Posterior vena cava (tissue), 2 donors: Measurements from ENCODE around the gene PRDM16. TPM values are rescaled to one million over a fixed set of nuclear protein-coding genes. Genes with fewer than 3 reads are reported as not detected.

Source experiments
- DNase-seq: peaks from one replicate; pipeline ENCODE4 v3.0.0-alpha.2; 2020; ENCODE audit warnings: low spot score
- intact Hi-C, 2 donors: fragments of 100-400 bp; cut with DNase I; formaldehyde crosslinking; loops; one replicate each; pipeline versions ENCODE4 v1.14.1 to v1.14.2; 2022 to 2023
- total RNA-seq, 2 donors: library from RNA; stranded (reverse); fragmentation: NEBNext Ultra II Directional; extraction: Animal tissue kit (Norgen Biotek cat#: 25700); gene quantifications; one replicate each; pipeline ENCODE4 v1.2.1, GENCODE V29; 2021
- donor health status: DM: yes; HTN: yes; CAD: no.
- donor health status: DM: yes; HTN: yes; CAD: no.

Gene PRDM16
- total RNA-seq, 2 donors from 2014 or later, result 15.8 to 21.1 TPM

DNA sequence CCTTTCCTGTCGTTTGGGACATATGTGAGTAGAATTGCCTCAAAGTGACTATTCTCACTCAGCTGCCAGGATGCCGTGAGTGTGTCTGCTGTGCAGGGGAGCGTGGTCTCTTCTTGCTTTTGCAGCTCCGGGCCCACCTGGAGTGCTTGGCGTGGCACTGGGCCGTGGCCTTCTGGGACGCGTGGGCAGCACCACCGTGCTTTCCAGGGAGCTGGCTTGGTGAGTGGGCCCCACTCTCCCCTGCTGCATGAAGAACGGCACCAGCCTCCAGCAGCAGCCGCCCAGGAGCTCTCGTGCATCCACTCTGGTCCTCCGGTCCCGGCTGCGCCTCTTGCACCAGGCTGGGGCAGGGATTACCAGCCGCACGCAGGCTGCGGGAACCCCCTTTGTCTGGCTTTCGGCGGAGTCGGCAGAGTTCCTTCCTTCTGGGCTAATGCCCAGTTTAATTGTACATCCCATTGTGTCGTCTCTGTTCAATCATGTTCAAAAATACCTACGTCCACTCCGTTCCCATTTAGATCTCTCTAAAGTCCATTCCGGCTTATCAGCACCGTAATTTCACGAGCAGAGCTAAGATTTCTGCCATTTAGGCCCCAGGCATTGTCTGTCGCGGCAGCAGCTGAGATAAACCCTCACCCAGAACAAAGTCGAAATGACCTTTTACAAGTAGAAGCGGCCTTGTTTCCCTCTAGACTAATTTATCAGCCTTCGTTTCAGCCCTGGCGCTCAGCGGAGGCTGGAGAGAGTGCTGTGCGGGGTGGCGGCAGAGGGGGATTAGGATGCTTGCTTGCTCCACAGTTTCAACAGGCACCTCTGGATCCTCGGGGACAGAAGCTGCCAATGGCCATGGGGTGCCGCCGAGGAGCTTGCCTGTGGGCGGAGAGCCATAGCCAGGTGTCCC is 129.6 kb downstream of the PRDM16 start:
- DNase-seq, result no peak
- intact Hi-C loops, result no loop called here

DNA sequence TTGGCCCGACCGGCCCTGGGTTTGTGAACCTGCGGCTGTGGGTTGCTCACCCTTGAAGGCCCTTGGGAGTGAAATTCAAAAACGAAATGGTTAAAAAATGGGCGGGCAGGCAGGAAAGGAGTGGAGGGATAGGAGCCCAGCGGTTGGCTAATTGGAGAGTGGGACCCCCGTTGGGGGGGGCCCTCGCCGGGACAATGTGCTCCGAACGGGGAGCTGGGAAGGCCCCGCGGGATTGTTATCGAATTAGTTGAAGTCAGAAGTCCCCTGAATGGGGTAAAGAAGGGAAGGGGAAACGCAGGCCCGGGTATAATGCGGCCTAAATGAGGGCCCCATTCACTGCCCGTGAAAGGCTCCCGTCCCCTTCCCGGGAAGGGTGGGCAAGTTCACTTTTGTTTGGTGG is 135.7 kb downstream of the PRDM16 start:
- DNase-seq, result no peak
- intact Hi-C loops, result no loop called here

DNA sequence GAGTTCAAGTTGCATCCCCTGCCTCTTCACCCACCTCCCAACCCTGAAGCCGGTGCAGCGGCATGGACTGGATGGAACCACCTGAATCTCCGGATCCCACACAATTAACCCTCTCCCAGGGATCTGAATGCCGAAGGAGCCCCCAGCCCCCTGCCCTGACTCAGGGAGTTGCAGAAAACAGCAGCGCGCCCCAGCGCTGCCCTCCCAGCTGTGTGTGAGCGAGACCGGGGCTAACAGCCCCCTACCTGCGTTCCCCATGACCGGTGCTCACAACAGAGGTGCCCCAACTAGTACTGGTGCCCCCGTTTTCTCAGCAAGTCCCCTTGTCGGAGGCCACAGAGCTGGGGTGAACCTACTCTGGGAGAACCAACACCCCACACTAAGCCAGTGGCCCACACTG is 136.8 kb downstream of the PRDM16 start:
- no peak for DNase-seq
- intact Hi-C loops, result no loop called here

DNA sequence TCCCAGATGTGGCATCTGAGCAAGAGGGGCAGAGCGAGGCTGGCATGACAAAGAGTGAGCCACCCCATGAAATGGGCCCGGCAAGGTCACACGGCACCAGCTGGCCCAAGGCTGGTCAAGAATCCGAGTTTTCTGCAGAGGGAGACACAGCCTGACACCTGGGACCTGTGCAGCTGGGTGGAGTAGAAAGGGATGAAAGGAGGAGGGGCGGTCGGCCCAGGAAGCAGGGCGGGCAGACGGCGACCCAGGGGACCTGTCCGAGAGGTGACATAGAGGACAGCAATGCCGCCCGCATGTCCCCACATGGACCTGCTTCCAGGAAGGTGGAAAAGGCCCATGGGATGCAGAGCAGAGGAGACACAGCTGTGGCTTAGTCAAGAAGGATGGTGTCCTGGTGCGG is 137.7 kb downstream of the PRDM16 start:
- intact Hi-C loops, result no loop called here
- DNase-seq, result no peak

DNA sequence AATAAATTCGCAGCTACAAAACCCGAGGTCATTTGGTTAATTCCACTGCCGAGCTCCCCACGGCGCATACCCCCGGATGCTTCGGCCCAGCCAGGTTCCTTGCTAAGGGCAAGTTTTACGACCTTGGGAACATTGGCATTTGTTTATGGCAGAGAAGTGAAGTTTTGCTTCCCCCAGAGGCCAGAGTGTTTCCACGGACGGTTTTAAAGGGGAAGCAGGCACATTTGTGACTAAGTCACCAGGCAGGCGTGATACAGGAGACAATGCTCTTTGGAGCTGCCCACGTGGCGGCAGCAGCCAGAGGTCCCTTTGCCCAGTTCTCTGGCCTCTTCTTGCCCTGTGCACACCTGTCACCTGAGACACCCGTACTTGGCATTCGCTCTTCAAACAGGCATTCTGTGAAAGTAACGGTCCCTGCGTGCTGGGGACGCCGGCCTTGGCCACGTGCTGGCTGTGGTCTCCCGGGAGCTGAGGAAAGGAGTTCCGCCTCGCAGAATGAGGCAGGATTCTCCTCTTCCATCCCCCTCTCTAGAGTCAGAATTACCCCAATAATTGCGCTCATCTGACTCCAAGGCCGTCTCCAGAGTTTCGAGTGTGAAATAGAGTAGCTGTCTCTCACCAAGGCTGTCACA is 138.3 kb downstream of the PRDM16 start:
- no peak for DNase-seq
- intact Hi-C loops, result no loop called here

DNA sequence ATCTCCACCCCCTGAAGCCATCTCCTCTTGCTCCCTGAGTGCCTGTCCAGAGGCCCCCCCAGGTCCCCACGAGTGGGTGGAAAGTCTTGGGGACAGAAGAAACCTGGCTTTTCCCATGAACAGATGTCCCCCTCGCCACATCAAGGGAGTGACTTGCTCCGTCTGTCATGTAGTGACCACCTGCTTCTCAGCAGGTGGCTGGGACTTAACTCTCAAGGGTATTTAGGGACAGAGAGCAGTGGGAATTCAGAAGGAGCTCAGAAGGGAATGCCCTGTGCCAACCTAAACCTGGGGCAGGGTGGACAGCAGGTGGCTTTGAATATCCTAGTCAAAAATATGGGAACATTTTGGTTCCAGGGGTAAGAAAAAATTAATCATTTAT is 139.8 kb downstream of the PRDM16 start:
- intact Hi-C loops, result no loop called here
- no peak for DNase-seq

DNA sequence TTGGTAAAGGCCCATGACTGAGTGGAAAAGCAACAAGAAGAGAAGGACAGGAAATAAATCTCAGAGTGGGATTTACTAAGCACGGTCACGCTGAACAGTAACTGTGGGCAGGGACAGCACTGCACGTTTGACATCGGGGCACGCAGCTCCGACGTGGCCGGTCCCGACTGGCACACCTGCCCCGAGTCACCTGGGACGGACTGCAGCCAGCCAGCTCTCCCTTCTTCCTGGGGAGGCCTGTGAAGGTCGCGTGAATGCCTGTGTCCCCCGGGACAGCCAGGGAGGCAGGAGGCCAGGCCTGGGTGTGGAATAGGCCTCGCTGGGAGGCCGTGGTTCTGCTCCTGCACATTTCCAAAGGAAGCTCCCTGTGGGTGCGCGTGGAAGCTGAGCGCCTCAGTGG is 140.2 kb downstream of the PRDM16 start:
- intact Hi-C loops, result no loop called here
- no peak for DNase-seq

DNA sequence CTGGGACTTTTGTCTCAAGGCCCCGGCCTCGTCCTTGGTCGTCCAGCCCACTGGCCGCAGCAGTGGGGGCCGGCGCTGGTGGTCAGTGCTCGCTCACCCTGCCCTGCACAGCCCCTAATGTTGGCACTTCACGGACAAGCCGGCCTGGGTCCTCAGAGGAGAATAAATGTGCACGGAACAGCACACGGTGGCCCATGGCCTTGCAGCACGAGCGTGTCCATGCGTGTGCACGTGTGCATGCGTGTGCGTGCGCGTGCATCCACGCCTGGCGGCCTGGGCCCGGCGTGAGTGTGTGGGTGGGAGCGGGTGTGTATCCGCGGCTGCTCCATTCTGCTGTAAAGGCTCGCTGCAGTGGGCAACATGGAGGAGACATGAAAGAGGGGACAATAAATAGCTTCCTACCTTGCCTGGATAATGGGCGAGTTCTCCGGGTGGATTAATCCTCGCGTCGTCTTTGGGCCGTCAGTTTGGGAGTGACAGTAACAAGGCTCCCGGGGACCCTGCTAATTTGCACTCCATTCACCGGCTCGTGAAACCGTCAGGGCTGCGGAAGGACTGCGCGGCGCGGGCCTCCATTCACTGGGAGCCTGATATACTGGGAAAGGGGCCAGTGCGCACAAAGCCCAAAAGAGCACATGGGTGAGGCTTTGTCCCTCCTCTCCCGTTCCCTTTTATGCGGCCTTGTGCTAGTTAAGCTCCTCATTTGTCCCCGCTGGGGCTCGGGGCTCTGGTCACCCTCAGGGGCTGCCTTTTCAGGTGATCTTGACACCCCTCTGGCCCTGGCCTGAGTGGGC is 142.8 kb downstream of the PRDM16 start:
- DNase-seq, result no peak
- intact Hi-C loops, result loop anchor here in 1 of 2 donors (10.0 kb wide), 1 partner anchor 147 kb away; the partner anchor contains the start of gene PRDM16

DNA sequence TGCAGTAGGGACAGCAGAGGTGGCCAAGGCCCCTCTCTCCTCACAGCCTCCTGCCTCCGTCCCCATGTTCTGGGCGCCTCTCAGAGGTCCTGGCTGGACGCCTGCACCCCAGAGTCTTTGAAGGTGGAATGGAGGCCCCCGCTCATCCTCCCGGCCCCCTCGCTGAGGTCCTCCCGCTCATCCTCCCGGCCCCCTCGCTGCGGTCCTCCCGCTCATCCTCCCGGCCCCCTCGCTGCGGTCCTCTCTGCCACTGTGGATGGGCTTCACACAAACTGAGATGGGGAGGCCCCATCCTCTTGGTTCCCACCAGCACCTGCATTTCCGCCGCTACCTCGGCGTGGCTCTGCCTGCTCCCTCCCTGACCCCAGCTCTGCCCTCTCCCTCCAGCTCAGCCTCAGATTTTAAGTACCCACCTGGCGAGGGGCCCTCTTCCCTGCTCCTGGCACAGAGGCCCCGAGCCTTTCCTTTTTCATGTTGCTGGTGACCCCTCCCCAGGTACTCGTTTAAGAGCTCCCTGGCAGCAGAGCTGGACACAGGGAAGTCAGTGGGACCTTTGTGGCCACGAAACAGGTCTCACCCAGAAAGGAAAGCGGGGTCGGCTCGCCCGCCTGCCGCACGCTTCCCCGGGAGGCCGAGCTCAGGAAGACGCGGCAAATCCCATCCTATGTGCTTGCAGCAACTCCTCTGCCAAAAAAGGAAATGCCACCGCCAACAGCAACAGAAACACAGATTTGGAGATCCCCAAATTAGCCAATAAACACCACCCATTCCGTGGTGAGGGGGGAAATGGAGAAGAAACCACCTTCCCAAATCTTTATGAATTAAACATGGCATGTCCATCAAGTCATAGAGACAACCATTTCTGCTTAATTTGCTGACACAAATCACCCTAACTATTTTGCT is 143.7 kb downstream of the PRDM16 start:
- intact Hi-C loops, result loop anchor here in 1 of 2 donors (10.0 kb wide), 1 partner anchor 148 kb away; the partner anchor contains the start of gene PRDM16
- no peak for DNase-seq

DNA sequence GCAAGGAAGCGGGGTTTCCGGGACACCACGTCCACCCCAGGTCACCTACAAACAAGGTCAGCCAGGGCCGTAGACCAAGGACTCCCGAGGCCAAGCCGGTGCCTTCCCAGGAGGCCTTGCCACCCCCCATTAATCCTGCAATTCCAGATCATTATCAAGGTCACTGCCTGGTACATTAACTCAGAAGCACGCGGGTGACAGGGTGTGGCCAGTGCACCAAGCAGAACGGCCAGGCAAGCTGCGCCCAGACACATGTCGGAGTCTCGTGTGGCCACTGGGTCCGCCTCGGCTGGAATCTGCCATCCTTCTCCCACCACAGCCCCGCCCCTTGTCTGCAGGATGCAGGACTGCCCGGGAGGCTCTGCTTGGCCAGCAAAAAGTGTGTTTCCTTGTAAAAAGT is 144.7 kb downstream of the PRDM16 start:
- intact Hi-C loops, result loop anchor here in 1 of 2 donors (10.0 kb wide), 1 partner anchor 149 kb away; the partner anchor contains the start of gene PRDM16
- no peak for DNase-seq

DNA sequence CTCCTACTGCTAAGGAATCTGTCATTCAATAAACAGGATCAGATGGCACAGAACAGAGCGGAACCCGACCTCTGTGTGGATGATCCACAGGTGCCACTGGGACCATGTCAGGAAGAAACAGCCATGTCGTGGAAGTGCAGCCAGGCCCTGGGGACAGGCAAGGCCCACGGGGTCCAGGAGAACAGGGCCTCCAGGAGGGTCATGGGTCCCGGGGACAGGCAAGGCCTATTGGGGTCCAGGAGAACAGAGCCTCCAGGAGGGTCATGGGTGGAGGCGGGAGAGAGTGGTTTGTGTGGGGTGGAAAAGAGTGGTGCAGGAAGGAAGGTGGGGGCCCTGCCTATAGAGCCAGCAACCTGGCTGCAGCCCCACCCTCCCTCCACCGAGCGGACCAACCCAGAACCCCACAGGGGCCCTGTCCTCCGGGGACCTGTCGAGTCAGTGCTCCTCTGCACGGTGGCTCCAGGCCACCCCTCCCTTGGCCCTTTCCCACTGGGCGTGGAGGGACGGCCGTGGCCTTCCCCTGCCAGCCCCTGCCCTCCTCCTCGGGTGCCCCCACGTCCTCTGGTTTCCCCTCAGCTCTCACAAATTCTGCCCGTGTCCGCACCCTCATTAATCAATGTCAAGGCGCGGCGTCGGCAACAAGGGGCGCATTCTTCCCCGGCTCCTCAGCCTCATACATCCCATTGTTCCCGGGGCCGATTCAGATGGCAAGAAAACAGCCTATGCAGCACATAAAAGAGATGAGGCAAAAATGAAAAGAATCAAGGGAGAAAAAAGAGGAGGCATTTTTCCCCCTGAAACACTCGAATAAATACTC is 146.4 kb downstream of the PRDM16 start:
- DNase-seq, result no peak
- intact Hi-C loops, result loop anchor here in 1 of 2 donors (10.0 kb wide), 1 partner anchor 151 kb away; the partner anchor contains the start of gene PRDM16

DNA sequence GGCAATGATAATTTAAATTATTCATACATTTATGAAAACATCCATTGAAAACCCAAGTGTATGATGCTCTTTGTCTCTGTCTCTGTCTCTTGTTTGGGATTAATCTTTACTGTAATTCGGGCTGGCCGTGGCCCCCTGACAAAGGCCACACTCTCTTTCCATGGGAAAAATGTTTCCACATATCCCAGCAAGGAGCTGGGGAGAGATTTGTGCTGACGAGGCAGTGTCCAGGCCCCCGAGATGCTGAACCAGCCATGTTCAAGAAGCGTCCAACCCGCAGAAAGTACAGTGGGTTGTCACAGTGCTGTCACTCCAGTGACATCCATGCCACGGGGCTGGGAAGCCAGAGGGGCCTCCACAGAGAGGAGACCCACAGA is 147.0 kb downstream of the PRDM16 start:
- no peak for DNase-seq
- intact Hi-C loops, result loop anchor here in 1 of 2 donors (10.0 kb wide), 1 partner anchor 151 kb away; the partner anchor contains the start of gene PRDM16

DNA sequence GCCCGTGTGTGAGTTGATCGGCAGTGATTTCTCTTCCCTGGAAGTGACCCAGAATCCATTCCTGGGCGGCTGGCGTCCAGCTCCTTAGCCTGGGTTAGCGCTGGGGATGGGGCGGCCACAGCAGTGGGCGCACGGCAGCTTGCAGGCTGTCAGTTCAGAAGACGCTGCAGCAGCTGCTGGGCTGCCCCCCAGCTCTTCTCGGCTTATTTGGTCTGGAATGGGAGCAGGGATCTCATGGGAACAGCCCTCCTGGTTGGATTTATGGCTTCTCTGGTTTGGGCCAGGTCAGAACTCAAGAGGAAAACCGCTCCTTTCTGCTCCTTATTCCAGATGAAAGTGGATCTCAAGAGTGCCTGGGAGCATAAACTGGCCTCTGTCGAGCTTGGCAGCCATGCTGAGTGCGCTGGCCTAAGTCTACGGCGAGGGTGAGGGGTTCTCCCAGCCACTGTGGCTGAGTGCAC is 148.2 kb downstream of the PRDM16 start:
- no peak for DNase-seq
- intact Hi-C loops, result loop anchor here in 1 of 2 donors (10.0 kb wide), 1 partner anchor 152 kb away; the partner anchor contains the start of gene PRDM16

DNA sequence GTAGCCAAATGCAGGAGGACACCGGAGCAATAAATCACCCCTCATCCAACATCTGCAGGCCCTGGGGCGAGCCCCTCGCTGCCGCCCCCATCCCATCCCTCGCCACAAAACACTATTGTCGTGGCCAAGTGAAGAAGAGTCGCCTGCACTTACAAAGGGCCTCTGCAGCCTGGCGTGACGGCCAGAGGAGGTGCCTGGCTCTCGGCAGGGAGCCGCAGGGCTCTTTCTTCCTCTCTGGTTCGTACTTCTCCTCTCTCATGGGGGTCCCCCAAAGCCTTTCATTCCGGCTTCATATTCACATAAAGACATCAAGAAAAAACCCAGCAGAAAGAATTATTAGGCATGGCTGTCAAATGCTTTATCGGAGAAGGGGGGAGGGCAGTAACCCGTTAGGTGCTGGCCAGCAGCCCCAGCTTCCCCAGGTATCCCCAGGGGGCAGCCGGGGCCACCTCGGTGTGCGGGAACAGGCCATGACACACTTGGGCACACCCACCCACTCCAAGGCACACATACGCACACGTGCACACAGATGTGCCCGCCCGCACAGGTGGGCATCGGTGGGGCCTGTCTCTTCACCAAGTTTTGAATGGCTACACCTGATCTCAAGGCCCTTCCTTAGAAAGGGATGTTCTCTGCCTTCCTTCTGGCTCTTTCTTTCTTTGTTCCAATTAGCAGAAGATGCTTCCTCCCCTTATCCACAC is 149.1 kb downstream of the PRDM16 start:
- intact Hi-C loops, result loop anchor here in 1 of 2 donors (10.0 kb wide), 1 partner anchor 153 kb away; the partner anchor contains the start of gene PRDM16
- no peak for DNase-seq

DNA sequence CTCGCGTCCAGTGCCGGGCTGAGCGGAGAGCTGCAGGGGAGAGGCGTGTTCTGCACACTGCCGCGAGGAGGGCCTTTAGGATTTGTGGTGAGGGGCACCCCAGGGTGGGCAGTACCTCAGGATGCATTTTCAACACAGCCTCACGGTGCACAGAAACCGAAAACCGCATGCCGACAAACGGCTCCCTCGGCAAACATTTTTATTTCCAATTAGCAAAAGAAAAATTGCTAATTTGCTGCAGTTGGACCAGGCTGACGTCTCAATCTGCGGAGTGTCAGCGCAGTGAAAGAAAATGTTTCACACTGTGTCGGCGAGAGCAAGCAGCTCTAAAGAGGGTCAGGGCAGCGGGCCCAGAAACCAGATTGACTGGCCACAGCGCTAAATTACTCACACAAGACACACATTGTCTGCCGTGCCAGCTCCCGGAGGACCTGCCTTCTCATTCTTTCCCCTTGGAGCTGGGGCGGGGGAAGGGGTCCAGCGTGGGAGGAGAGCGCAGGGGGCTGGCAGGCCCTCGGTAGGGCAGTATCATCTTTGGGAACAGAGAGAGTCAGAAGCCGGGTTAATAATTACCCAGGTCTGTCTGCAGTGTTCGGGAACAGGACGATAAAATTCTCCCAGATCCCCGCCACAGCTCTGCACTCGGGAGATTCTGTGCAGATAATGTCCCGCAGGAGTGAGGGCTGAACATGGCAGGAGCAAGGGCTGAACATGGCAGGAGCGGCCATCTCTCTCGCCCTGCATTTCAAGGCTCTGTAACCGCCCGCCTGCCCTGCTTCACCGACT is 150.2 kb downstream of the PRDM16 start:
- no peak for DNase-seq
- intact Hi-C loops, result loop anchor here in 1 of 2 donors (10.0 kb wide), 1 partner anchor 154 kb away; the partner anchor contains the start of gene PRDM16
